Kidney capillary endothelial cell (primary cell): ENCODE data around the gene CDC16.
A peak's percentile ranks its signal among the peaks of the same experiment; 100 is the strongest.

ENCODE experiments used
- DNase-seq: peaks from one replicate; pipeline ENCODE4 v3.0.0-alpha.2; 2018; ENCODE audit warnings: low spot score

The CDC16 gene

GRCh38 chr13:114303700-114304327 lies 69.1 kb downstream of the CDC16 start:
- DNase-seq = no peak

DNA sequence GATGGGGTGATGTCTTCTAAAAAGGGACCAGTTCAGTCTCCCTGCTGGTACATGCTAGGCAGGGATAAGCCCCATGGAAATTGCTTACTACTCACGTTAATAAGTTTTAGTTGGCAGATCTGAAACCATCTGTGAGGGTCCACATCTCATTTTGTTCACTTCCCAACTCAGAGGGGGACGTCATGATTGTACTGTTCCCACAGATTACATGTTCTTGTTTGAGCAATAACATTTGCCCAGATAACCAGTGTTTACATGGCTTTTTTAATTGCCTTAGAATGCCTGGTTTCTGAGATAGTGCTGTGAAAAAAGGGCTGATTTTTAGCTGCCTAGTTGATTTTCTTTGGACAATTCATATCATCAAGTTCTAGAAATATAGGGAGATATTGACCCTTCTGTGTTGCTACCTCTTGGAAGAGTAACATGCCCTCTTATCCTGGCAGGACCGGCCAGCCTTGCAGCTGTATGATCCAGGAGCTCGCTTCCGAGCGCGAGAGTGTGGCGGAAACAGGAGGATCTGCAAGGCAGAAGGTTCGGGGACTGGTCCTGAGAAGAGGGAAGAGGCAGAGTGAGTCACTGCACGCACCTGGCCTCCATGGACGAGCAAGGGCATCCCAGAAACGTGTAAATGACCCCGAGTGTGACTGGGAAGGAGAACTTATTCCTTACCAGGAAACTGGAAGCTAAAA lies 69.8 kb downstream of the CDC16 start:
- DNase-seq = no peak

- DNase-seq = no peak
These were observed 74.4 kb downstream of the CDC16 start for GRCh38 chr13:114309086-114309485.

DNA sequence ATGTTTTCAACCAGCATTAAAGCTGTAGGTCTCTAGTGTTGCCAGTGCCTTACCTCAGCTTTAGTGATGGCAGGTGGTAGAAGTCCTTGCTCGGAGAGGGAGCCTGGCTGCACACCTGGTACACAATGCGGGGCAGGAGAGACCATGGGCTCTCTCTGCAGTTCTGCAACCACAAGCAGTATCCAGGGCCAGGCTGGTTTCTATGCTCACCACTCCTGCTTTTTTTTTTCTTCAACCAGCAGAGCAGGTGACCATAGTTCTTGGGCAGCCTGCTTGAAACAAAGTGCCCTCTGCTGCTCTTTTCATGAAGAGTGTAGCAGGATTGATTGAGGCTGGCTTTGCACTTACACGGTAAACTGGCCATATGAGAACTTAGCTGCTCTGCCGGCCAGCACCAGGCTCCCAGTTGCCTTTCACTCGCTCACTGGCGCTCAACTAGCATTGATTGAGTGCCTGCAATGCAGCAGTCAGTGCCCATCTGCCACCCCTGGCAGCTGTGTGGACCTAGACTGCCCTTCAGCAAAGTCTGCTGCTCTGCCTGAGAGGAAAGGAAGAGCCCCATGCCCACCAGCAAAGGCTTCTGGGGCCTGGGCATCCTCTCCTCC lies 75.2 kb downstream of the CDC16 start:
- DNase-seq = no peak

DNA sequence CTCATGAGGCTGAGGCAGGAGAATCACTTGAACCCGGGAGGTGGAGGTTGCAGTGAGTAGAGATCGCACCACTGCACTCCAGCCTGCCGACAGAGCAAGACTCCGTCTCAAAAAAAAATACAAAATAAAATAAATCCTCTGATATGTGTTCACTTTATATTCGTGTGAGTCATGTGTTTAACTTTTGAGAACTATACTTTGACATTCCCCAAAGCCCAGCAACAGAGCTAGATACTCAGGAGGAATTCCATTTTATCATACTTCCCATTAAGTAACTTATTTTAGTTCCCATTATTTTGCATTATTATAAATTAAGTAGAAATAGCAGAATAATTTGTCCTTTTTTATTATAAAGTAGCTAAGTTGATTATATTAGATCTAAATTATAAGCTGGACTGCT lies 76.3 kb downstream of the CDC16 start:
- no peak for DNase-seq

GRCh38 chr13:114311387-114311786 lies 76.7 kb downstream of the CDC16 start:
- DNase-seq = no peak

DNA sequence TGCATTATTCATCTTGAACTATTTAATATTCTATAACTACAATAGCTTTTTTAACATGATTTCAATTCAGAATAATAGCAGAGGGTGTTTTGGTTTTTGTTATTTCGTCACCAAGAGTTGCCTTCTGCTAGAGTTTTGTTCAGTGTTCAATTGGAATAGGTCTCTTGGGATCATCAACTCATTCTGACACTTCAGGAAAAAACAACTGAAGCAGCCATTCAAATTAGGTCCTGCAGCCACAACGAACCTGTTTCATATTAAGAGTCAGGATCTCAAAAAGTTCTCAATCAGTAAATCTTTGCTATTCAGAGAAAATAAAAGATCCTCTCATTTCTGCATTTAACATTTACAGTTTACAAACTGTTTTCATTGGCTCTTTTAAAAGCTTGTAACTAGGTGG lies 77.2 kb downstream of the CDC16 start:
- DNase-seq = no peak

GRCh38 chr13:114313061-114313860 lies 78.6 kb downstream of the CDC16 start:
- DNase-seq = peak; percentile 43

DNA sequence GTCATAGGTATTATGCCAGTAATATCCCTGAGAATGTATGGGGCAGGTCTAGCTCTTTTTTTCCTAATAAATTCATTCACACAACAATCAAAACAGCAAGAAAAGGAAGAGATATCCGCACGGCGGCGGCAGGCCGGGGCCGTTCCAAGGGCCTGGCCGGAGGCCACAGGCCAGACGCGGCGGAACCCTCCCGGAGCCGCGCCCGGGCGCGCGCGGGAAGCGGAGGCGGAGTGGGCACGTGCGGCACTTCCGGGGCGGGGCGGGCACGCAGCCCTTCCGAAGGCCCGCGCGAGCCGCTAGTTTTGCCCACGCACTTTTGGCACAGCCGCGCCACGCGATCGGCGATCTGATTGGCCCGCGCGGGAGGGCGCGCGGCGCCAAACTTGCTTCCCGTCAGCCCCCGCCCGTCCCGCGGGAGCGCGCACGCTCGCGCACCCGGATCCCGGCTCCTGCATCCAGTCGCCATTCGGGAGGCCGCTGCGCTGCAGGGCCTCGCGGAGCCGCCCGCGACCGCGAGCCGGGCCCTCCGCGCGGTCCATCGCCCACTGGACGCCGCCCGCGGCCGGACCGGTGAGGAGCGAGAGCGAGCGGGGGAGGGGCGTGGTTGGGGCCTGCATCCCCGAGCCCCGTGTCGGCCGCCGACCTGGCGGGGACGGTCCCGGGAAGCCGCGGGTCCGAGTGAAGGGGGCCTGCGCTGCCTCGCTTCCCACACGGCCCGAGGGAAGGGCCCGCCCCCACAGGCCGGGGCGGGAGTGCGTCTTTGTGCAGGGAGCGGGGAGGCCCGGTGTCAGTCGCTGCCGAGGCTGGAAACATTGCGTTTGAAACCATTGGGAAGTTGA lies 79.6 kb downstream of the CDC16 start, which contains the start of gene CHAMP1:
Gene CHAMP1 (plus strand): TSS at position 430 of the 839 bp plus-strand sequence. CDS start 9,340 bp downstream, outside the sequence.
- peak; percentile 91 for DNase-seq

- DNase-seq = peak; percentile 6
These were observed 80.5 kb downstream of the CDC16 start for GRCh38 chr13:114315074-114315785.

DNA sequence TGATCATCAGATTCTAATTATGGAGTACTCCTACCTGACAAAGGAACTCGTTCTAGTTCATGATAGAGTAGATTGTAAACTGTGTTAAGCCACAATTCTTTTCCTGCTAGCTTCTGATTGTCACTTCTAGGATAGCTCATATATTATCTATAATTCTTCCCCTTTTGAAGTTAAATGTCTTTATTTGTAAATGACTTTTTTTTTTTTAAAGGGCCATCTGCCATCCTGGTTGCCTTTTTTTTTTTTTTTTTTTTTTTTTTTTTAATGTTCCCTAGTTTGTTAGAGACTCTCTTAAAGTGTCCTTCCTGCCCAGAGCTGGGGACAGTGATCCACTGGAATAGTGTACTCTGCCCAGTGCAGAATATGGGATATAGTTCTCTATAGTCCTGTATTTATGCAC lies 83.9 kb downstream of the CDC16 start:
- DNase-seq = no peak

GRCh38 chr13:114319441-114319913 lies 84.8 kb downstream of the CDC16 start:
- DNase-seq = no peak

DNA sequence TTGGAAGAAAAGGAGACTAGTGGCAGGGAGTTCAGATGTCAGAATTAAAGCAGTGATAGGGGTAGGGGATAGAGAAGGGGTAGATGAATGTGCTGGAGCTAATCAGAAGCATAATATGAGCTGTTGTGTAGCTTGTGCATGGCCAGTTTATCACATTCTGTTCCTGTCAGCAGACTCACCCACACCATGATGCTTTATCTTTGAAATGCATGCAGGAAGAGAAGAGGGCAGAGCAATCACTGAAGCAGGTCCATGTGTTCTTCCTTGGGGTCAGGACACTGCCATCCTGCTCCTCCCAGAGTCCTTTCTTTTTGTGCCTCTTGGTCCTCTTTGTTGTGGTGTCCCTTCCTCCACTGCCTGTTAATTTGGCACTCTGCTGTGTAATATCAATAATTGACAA lies 85.4 kb downstream of the CDC16 start:
- DNase-seq = no peak

DNA sequence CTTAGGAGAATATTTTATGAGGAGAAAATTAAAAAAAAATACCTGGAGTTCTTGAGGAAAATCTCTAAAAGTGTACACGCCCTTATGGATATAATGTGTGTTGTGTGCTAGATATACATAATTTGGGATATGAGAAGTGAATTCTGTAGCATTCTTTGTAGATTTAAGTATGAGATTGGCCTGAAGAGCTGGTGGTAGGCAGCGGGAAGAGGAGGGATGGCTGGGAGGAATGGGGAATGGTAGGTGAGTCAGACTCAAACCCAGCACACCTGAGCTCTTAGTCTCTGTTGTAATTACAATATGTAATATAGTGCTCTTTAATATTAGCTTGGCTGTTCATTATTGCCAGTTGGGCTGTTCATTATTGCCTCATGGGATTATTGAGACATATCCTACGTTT lies 86.6 kb downstream of the CDC16 start:
- DNase-seq = no peak
